ENCODE results near the gene USP1. TPM values are rescaled to one million over a fixed set of nuclear protein-coding genes. Genes with fewer than 3 reads are reported as not detected.

The USP1 gene
- total RNA-seq, 1 donor from 2014 or later = 68.0 TPM

Other genes starting within 250 kb of the USP1 start
- gene L1TD1, start 242.2 kb upstream of the USP1 start, total RNA-seq = not detected in 2 replicates
- not detected in 2 replicates for gene KANK4, start 117.6 kb upstream of the USP1 start, total RNA-seq
- not detected in 2 replicates for gene ANGPTL3, start 160.5 kb downstream of the USP1 start, total RNA-seq

Data from activated T-helper 2 cell treated with anti-CD3 and anti-CD28 coated beads, Interferon-gamma antibody, Interleukin-2, Interleukin-4, amounts not matched to agents 10 μg/mL and 5 μg/mL and 100 μg/mL, durations not matched to agents 14 hours and 24 hours and 36 hours (primary cell).